ENCODE measurements around the gene EAF1.

EAF1 gene

DNA sequence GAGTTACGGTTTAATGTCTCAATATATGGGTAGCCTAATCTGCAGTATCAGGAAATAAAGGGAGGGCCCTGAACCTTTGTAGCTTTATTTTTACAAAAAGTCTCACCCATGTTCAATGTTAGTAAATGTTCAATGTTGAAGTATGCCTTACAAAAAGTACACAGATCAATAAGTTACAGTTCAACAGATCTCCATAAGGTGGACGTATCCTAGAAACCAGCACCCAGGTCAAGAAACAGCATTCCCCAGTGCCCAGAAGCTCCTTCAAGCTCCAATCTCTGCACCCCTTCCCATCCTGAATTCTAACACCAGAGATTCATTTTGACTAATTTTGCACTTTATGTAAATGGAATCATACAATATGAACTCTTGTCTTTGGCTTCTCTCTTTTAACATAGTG, 62.8 kb downstream of the EAF1 start:
- TF ChIP-seq, protein P1, sequence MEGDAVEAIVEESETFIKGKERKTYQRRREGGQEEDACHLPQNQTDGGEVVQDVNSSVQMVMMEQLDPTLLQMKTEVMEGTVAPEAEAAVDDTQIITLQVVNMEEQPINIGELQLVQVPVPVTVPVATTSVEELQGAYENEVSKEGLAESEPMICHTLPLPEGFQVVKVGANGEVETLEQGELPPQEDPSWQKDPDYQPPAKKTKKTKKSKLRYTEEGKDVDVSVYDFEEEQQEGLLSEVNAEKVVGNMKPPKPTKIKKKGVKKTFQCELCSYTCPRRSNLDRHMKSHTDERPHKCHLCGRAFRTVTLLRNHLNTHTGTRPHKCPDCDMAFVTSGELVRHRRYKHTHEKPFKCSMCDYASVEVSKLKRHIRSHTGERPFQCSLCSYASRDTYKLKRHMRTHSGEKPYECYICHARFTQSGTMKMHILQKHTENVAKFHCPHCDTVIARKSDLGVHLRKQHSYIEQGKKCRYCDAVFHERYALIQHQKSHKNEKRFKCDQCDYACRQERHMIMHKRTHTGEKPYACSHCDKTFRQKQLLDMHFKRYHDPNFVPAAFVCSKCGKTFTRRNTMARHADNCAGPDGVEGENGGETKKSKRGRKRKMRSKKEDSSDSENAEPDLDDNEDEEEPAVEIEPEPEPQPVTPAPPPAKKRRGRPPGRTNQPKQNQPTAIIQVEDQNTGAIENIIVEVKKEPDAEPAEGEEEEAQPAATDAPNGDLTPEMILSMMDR (conservative IDR thresholded peaks at IDR 0.05), result no peak
- no peak overlapping the region for H3K27ac ChIP-seq

DNA sequence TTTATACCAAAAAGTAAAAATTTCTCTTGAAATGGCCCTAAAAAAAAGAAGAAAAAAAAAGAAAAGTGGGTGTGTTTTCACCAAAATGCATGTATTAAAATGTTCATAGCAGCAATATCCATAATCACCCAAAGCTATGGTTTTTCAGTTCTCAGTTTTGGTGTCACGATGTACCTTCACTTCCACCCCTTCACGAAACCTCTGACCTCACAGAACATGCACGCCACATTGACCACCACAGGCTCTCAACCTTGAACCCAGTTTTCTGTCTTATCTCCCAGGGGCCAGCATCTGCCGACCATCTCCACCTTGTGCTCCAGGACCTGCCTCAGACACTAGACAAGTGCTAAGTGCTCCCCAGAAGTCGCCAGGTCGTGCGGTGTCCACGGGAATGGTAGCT, 63.7 kb downstream of the EAF1 start:
- TF ChIP-seq, protein P1 (conservative IDR thresholded peaks at IDR 0.05), result no peak
- H3K27ac ChIP-seq, result no peak overlapping the region
